ENCODE results near the gene PPP1CA.

PPP1CA gene

DNA sequence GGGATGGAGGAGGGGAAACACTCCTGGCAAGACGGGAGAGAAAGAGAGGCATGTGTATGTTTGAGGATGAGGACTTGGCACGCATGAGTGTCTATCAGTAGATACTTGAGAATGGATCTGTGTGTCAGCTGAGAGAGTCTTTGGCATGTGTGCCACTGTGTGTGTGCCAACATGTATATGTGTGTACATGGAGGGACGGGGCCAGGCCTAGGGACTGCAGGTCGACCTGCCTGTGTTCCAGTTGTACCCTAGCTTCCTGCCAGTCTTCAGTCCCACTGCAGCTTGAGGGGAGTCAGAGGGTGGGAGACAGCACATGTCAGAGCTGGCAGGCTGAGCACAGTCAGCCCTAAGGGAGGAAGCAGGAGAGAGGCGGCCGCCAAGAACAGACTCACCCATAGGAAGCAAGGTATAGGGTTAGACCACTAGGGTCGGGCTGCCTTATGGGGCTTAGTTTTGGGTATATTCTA lies 33.9 kb downstream of the PPP1CA start:
- DNase-seq = no peak

DNA sequence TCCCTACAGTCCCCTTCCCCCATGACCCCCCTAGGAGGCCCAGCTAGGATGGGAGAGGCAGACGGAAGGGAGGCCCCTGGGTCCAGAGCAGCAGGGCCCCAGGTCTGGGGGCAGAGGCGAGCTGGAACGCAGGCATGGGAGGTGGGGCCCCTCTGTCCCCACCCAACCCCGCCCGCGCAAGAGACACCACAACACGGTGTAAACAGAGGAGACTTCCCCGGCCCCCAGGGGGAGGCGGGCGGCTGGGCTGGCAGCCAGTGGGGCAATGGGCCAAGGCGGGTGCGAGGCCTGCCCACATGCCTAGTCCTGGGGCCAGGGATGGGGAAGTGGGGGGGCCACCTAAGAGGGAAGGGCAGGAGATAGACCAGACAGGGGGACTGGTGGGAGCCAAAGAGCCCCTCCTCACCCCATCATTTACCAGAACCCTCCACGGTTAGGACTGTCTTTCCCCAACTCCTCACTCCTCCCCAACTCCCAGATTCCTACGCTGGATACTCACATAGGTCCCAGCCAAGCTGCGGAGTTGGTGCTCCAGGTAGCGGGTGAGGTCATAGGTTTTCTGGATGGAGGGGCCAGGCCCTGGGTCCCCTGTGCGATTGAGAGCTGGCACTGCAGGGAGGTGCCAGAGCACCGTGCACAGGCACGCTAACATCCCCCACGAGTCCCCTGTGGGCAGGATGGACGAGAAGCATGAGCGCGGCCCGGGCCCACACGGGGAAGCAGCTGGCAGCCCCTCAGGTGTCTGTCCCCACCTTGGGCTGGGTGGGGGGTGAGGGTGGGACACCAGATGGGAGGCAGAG lies 34.5 kb downstream of the PPP1CA start:
- DNase-seq = no peak

DNA sequence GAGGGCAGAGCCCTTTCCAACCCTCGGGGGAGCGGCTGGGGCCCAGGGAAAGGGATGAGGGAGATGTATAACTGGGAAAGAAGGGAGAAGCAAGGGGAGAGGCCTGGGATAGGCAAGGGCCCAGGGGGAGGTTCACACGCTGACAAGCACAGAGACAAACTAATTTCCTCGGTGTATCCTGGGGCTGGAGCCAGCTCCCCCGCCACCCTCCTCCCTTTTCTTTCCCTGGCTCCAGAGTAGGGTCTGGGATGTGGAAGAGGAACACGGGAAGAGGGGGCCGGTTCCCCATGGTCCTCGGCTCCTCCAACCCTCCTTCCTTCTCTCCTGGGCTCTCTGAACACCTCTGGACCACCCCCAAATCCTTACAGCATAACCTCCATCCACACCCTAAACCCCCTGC lies 35.1 kb downstream of the PPP1CA start:
- no peak for DNase-seq

DNA sequence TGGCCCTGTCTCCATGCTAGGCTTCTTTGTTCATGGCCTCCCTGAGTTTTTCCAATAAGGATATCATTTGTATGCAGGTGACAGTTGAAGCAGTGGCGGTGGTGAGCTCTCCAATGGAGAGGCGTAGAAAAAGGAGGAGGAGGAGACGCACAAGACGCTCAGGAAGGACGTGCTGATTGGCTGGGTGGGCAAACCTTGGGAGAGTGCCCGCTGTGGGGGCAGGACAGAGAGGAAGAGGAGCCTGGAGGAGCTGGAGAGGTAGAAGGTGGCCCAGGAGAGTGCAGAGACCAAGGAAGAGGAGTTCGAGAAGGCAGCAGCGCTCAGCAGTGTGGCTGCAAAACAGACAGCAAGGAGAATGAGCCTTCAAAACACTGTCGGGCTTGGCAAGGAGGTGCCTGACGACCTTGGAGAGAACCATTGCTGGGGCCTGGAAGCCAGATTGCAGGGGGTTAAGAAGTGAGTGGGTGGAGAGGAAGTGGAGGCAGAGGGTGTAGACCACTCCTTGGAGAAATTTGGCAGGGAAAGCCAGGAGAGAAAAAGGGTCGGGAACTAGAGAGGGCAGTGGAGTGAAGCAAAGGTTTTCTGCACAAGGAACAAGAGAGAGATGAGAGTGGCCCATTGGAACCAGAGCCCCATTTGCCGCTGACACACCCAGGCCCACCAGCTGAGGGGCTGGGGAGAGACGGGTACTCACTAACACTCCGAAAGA lies 35.8 kb downstream of the PPP1CA start:
- DNase-seq = no peak

DNA sequence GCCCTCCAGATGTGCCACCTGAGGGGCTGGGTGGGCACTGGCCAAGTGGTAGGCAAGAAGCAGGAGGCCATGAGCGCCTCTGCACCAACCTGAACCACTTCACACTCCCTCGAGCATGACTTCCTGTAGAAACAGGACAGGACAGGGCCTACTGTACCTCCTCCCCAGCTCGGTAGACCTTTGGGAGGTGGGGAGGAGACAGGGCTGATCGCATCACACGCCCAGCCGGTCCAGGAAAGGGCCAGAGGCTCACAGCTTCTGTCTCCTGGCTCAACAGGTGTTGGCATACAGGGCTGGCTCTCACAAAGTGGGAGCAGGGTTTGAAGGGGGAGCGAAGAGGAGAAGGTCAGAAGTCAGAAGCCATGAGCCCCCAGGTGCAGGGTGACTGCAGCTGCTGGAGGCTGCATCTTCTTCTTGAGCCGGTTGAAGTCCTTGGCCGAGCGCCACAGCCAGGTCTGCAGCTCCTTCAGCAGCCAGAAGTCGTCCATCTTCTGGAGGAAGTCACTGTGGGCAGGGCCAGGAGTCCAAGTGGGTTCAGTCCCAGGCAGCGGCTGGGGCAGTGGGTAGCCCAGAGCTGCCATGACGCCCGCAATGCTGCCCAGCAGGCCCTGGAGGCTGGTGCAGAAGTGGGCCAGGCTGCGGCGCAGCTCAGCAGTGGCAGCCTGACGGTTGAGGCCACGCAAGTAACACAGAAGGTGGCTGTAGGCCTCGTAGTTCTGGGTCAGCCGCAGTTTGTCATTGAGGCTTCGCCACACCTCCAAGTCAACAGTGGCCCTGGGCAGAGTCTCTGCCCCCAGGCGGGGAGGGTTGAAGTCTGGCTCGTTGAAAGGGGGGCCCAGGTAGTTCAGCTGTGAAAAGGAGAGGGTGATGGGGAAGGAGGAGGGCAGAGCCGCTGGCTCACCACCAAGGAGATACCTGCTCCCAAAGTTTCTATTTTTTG lies 36.6 kb downstream of the PPP1CA start:
- DNase-seq = no peak

DNA sequence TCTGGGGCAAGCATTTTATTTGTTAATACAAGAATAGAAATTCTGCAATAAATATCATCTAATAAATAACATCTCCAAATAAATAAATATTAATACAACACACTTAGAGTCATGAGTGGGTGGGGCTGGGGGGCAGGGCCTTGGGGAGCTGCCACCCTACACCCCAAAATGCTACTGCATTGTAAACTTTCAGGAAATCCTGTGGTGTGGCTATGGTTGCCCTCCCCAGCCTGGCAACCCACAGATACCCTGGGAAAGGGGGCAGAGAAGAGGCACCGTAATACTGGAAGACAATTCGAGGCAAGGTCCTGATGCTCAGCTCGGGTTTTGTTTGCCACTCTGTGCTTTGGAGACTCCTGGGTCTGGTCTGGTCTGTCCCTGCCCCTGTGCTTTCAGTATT lies 37.5 kb downstream of the PPP1CA start:
- no peak for DNase-seq

DNA sequence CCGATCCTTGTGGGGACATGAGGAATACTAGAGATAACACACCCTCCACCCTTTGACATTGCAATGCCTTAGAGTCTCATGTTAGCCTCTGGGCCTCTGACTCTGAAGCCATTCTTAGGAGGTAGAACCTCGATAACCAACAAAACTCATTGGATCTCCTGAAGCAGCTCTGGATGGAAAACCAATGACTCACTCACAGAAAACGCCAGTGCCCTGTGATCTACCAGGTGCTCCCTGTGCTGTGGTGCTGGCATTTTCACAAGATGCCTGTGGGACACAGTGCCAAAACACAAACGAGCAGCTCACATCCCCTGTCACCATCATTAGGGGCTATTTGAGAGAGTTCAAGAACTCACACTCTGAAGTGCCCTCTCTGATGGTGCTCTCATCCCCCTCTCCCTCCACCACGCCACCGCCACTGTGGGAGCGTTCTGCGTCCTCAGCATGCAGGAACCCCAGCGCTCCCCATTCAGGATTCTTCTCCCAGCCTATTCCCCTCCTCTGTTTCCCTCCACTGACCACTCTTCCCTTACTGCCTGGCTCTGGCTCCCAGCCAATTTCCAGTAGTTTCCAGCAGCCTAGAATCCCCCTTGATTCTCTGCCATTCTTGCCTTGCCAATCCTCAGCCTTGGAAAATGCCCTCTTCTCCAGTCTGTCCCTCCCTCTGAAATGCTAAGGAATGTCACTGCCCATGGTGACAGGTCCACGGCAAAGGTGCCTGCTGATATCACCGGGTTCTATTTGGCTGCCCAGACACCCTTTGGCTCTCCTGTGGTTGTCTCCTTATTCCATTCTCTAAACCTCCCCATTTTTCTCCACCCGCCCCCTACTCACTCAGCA lies 43.6 kb downstream of the PPP1CA start:
- no peak for DNase-seq

DNA sequence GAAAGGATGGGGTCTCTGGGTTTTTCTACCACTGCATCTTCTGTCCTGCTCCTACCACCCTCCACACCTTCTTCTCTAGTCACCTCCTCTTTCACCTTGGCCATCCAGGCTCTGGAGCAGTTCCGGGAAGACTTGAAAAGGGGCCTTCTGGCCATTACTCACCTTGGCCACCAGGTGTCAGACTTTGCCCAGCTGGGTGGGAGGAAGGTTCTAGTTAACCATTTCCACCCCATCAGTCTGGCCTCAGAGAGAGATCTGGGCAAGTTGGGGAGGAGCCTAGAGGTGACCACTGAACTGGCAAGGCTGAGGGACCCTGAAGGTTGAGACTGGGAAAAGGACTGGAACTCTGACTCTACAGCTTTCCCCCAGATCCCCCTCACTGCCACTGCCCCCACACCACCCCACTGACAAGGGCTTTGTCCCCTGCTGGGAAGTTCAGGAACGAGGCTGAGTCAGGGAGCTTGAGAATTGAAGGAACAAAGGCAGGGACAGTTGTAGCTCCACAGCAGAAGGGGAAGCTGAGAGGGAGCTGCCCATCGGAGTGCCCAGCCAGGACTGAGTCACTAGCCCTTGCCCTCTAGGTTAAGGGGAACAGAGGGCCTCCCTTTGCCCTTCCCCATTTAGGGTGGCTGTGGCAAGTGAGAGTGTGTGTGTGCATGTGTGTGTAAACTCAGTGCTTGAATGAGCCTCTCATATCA lies 44.6 kb downstream of the PPP1CA start:
- peak; percentile 66 to 84 (median 68) for DNase-seq

DNA sequence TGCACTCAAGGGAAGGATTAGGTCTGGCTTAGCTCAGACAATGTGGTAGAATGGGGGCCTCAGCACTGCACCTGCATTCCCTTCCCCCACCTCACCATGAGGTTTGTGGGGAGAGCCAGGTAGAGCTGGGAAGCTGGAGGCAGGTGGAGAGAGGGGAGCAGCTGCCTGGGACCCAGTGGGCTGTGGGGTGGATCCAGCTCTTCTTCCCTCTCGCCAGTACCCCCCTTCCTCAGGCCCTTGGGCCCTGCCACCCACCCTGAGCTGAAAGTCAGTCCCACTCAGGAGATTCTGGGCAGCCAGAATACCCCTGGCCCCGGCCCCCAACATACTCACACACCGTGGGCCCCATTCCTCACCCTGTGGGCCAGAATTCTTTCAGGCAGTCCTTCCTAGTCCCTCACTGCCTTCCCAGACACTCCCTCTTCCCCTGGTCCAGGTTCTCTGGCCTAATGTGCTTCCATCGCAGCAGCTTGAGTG lies 45.2 kb downstream of the PPP1CA start:
- DNase-seq = no peak

DNA sequence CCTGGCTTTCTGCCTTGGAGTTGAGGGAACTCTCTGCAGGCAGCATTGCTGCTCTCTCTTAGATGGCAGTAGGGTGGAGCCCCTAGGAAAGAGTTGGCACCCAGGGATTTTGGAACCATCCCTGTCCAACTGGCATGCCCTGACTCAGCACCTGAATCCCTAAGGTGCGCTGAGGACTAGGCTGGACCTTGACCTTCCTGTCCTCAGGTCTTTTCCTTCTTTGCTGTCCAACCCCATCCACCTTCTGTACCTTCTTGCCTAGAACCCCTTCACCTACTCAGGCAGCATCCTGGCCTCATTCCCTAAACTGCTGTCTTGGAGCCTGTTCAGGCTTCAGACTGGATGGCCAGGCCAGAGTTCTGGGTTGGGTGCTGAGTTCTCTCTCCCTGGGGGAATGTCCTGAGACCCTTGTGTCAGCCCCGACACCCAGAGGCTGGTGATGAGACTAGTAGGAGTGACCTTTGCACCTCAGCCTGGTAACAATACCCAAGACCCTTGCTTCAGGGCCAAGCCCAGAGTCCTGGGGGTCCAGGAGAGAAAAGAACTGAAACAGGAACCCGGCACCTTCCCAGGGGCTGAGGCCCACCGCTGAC lies 45.8 kb downstream of the PPP1CA start:
- no peak for DNase-seq

DNA sequence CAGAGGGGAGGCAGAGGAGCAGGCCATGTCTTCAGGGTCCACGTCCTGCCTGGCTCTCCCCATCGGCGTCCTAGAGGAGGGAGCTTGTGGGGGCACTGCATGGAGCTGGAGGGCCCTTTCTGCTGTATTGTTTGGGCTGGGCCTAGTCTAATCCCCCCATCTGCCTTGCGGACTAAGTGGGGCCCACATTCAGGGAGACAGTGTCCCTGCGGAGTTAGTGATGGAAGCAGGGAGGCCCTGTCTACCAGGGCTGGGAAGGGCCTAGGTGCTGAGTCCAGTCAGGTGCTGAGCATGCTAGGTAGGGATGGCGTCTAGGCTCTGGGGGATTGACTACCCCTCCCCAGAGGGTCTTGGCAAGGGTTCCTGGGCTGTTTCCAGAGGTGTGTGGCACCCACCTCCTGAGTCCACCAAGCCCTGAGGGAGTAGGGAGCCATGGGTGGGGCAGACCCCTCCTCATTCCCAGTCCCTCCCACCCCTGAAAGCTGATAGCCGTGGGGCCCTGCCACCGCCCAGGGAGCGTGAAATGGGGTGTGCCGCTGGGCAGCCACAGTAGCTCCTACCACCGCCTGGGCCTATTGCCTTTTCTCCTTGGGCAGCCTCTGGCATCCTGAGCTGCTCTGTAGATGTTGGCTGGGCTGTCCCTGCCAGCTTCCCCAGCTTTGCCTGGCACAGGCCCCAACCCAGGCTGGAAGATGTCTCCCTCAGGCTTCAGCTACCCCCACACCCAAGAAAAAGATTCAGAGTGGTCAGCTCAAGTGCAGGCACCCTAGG lies 46.5 kb downstream of the PPP1CA start:
- no peak for DNase-seq

DNA sequence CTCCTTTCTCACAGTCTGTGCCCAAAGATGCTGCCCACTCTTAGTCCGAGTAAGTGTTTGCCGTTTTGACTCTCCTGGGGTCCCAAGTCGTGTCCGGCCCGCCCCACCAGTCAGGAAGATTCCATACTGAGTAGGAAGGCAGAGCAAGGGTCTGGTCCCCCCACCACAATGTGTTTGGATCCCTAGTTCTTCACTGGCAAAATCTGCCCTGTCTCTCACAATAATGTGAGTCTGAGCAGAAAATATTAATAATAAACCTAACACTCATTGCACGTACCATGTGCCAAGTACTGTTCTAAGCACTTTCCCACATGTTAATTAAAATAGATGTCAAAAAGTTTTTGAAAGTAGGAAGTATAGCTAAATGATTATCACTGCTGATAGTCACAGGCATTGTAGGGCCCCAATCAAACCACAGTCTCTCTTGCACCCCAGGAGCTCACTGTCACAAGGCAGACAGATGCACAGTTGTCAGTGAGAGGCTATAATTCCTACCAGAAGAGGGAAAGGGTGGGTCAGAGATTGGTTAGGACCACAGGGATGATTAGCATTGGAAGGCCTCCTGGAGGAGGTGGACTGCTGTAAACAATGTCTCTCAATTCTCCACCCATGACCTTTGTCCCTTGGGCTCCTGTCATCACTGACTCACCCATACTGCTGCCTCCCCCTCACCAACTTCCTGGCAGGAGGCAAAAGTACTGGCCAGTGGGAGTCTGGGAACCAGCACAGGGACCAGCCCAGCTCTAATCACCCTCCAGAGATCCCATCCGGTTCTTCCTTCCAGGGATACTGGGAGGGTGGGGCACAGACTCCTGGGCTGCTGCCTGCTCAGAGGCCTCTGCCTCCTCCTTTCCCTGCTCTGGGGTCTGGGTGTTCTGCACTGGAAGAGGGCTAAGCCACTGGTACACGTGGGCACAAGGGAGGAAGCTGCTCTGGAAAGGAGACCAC lies 47.3 kb downstream of the PPP1CA start:
- DNase-seq = no peak

DNA sequence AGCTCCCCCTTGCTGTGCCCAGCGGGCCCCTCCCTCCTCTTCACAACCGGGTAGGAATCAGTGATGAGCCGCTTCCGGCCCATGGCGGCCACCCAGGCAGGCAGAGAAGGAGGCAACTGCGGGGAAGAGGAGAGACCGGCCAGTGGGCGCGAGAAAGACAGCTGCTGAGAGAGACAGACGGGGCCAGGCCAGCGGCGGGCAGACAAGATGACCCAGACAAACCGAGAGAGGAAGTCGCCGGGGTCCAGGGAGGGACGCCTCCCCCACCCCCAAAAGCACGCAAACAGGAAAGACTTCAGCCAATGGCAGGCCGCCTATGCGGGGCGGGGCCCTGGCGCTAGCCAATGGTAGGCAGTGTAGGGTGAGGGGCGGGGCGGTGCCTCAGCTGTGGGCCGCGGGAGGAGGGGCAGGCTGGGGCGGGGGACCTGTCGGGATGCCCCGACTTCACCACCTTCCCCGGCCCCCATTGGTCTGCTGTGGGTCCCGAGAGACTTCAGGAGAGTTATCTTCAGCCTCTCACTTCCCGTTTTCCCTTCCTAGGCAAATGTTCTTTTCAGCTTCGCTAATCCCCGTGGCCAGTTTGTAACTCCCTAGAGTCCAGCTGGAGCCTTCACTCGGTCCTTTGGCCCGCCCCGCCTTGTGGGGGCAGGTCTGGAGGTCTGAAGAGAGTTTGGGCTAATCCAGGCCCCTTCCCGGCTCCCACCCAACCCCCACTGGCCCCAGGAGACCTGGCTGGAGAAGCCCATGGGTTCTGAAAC lies 48.2 kb downstream of the PPP1CA start, which contains the start of gene POLD4:
Gene POLD4, minus strand, starts transcription at position 230 of the 758 bp plus-strand sequence. Its CDS starts 147 bp downstream, at position 83.
- DNase-seq = peak; percentile 91 to 97 (median 96)

DNA sequence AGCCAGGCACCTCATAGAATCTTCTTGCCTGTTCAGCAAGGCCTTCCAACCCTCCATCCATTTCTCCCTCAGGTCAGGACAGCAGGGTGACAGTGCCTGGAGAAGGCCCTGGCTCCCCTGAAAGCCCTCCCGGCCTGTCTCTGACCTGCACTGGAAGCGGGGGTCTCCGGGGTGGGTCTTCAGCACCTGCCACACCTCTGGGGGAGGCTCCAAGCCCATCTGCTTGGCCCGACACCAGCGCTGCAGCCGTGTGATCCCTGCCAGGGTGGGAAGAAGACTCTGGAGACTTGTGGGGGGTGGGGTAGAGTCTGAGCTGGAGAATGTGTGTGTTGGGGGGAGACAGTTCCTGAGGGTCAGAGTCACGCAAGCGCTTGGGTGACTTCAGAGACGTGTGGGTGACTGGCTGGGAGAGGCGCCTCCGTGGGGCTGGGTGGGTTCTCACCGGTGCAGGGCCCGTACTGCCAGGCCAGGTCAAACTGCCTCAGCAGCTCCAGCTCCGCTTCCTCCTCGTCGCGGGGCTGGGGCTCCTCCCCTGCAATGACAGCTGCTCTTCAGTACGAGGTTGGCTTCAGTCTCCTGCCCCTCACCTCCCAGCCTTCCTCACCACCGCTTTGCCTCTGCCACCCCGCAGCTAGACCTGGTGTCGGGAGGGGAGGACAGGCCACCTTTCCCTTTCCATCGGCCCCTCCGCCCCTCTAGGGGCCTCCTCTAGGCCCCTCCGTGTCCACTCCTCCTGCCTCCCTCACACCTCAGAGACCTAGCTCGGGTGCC lies 48.9 kb downstream of the PPP1CA start:
- DNase-seq = no peak

DNA sequence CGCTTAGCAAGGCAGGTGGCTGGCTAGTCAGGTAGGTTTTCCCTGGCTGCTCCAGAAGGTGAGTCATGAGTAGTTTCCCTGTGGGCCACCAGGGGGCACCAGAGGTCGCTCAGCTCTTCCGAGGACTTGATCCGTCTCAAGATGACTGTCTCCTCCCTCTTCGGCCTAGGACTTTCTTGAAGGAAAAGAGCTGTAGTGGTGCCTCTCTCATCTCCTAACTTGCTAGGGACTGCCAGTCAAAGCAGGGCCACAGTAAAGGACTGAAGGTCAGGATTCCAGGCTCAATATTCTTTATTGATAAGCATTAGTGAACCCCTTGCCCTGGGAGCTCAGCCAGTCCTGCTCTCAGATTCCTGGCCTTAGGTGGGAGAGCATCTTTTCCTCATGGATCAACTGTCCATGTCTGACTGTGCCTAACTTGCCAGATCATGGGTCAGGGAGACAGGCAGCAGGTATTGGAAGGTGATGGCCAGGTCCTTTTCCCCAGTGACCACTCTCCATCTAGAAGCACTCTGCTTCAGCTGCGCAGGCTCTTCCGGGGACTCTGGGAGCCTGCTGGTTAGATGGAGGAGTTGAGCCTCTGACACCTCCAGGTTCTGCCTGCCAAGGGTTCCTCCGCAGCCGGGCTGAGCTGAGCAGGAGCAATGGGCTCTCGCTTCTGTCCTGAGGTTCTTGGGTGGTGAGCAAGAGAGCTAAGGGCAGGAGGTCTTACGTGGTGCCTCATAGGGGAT lies 50.2 kb downstream of the PPP1CA start:
- peak; percentile 55 to 78 (median 72) for DNase-seq

DNA sequence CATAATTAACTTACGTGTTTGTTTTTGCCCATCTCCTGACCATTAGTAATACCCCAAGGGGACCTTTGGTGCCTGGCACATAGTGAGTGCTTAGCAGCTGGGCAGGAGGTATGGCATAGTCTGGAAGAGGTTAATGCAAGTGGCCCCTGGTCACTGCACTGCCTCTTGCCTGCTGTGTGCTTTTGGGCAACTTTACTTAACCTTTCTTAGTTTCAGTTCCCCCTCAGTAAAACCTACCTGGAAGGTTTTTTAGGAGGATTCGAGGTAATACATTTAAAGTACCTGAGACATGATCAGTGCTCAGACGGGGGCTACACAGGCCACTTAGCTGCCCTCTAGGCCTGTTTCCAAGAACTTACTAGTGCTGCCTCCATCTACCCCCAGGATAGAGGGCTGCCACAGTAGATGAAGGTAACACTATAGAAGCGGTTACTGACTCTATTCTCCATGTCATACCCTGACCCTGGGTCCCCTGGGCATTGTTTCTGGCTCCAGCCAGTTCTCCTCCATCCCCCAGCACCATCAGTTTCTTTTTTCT lies 51.7 kb downstream of the PPP1CA start:
- no peak for DNase-seq
